Erythroblast (primary cell): ENCODE measurements around the gene PTPRN2.

ENCODE experiments used
- GATA1 ChIP-seq: IDR thresholded peaks from 2 replicates; pipeline ENCODE4 v1.6.1; 2011; ENCODE audit warnings: low read depth, mild to moderate bottlenecking, control low read depth, low read length, moderate library complexity
- POLR2A ChIP-seq: IDR thresholded peaks from 2 replicates; pipeline ENCODE4 v1.6.1; 2011; ENCODE audit warnings: mild to moderate bottlenecking, low read length

- no peak for TF ChIP-seq POLR2A
- no peak for TF ChIP-seq GATA1
Observed at GRCh38 chr7:158458716-158459282, 128.8 kb downstream of the PTPRN2 start.
